RWPE2 (cell line): ENCODE measurements around the gene IGFN1.

Source experiments
- ATAC-seq: fragments of 200-7000 bp; cut with Tn5 transposase; 3 replicates; pipeline ENCODE4 v1.9.1; 2021; ENCODE audit warnings: low read depth
- DNase-seq: peaks from one replicate; pipeline ENCODE4 v3.0.0-alpha.2; 2020; ENCODE audit warnings: low spot score
- H3K27ac ChIP-seq: fragments of 450-650 bp; 2 replicates; pipeline ENCODE4 v1.5.1; 2017; ENCODE audit warnings: mild to moderate bottlenecking; ENCODE audit not compliant: poor library complexity, severe bottlenecking
- H3K27me3 ChIP-seq: fragments of 250-450 bp; sonication (Bioruptor Pico); 2 replicates; pipeline ENCODE4 v1.5.1; 2021; ENCODE audit warnings: mild to moderate bottlenecking, moderate library complexity; ENCODE audit not compliant: insufficient read depth, poor library complexity, severe bottlenecking
- H3K36me3 ChIP-seq: fragments of 250-450 bp; sonication (Bioruptor Pico); 2 replicates; pipeline ENCODE4 v1.5.1; 2020; ENCODE audit warnings: low read depth, mild to moderate bottlenecking, moderate library complexity
- H3K4me1 ChIP-seq: fragments of 250-450 bp; sonication (Bioruptor Pico); 2 replicates; pipeline ENCODE4 v1.5.1; 2021; ENCODE audit warnings: mild to moderate bottlenecking, moderate library complexity; ENCODE audit not compliant: insufficient read depth, poor library complexity, severe bottlenecking
- H3K4me3 ChIP-seq: fragments of 250-450 bp; sonication (Bioruptor Pico); 2 replicates; pipeline ENCODE4 v1.5.1; 2021; ENCODE audit warnings: mild to moderate bottlenecking, moderate library complexity; ENCODE audit not compliant: severe bottlenecking
- H3K9me3 ChIP-seq: fragments of 250-450 bp; sonication (Bioruptor Pico); 2 replicates; pipeline ENCODE4 v1.5.1; 2021; ENCODE audit warnings: mild to moderate bottlenecking, moderate library complexity; ENCODE audit not compliant: severe bottlenecking
- CTCF ChIP-seq: fragments of 450-650 bp; IDR thresholded peaks from one replicate; pipeline ENCODE4 v1.5.1; 2017; ENCODE audit warnings: mild to moderate bottlenecking, moderate library complexity; ENCODE audit not compliant: poor library complexity, severe bottlenecking

The IGFN1 gene

GRCh38 chr1:201277441-201277840 lies 86.8 kb downstream of the IGFN1 start:
- no peak overlapping the region for H3K4me3 ChIP-seq
- no peak for ATAC-seq
- no peaks in the 10 kb centered on the region for H3K9me3 ChIP-seq
- H3K27me3 ChIP-seq = no peaks in the 10 kb centered on the region
- no peaks in the 10 kb centered on the region for H3K36me3 ChIP-seq
- DNase-seq = no peak
- H3K27ac ChIP-seq = peak overlapping the region; percentile 67
- H3K4me1 ChIP-seq = peaks cover 23% of the 10 kb centered on the region
- TF ChIP-seq CTCF = no peak
